ENCODE measurements around the gene SPECC1.
"Not testable (repeated sequence)": the region's sequence is repeated elsewhere in the genome, so short reads cannot be mapped to it uniquely, and the experiment has no call there.

SPECC1 gene

DNA sequence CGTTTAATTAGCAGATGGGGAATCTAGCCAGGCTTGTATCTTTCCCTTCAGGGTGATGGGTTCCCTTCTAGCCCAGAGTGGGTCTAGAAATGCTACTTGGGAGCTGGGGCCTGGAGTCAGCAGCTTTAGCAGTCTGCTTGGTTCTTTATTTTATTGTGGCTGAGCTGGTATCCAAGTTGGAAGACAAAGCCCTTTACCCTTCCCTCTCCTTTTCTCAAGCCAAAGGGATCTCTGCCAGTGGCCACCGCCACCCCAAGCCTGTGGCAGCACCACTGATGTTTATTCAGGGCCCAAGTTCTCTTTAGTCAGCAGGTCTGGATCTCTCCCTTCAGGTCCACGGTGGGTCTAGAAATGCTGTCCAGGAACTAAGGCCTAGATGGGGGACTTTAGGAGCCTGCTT, 215.2 kb downstream of the SPECC1 start:
- H3K4me3 ChIP-seq (ENCODE audit: low read depth, low read length): no peak overlapping the region
- no peak for DNase-seq (ENCODE audit: low read depth)
- TF ChIP-seq MYC (IDR thresholded peaks at IDR 0.05; ENCODE audit: low read depth, low read length) (no peak), POLR2A (IDR thresholded peaks at IDR 0.05; ENCODE audit: extremely low read depth, insufficient read length) (no peak)
- TF ChIP-seq, protein P1, sequence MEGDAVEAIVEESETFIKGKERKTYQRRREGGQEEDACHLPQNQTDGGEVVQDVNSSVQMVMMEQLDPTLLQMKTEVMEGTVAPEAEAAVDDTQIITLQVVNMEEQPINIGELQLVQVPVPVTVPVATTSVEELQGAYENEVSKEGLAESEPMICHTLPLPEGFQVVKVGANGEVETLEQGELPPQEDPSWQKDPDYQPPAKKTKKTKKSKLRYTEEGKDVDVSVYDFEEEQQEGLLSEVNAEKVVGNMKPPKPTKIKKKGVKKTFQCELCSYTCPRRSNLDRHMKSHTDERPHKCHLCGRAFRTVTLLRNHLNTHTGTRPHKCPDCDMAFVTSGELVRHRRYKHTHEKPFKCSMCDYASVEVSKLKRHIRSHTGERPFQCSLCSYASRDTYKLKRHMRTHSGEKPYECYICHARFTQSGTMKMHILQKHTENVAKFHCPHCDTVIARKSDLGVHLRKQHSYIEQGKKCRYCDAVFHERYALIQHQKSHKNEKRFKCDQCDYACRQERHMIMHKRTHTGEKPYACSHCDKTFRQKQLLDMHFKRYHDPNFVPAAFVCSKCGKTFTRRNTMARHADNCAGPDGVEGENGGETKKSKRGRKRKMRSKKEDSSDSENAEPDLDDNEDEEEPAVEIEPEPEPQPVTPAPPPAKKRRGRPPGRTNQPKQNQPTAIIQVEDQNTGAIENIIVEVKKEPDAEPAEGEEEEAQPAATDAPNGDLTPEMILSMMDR (IDR thresholded peaks at IDR 0.05; ENCODE audit: low read depth, low read length): no peak
- TF ChIP-seq, protein P2, sequence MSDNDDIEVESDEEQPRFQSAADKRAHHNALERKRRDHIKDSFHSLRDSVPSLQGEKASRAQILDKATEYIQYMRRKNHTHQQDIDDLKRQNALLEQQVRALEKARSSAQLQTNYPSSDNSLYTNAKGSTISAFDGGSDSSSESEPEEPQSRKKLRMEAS (IDR thresholded peaks at IDR 0.05; ENCODE audit: low read depth, low read length): no peak

DNA sequence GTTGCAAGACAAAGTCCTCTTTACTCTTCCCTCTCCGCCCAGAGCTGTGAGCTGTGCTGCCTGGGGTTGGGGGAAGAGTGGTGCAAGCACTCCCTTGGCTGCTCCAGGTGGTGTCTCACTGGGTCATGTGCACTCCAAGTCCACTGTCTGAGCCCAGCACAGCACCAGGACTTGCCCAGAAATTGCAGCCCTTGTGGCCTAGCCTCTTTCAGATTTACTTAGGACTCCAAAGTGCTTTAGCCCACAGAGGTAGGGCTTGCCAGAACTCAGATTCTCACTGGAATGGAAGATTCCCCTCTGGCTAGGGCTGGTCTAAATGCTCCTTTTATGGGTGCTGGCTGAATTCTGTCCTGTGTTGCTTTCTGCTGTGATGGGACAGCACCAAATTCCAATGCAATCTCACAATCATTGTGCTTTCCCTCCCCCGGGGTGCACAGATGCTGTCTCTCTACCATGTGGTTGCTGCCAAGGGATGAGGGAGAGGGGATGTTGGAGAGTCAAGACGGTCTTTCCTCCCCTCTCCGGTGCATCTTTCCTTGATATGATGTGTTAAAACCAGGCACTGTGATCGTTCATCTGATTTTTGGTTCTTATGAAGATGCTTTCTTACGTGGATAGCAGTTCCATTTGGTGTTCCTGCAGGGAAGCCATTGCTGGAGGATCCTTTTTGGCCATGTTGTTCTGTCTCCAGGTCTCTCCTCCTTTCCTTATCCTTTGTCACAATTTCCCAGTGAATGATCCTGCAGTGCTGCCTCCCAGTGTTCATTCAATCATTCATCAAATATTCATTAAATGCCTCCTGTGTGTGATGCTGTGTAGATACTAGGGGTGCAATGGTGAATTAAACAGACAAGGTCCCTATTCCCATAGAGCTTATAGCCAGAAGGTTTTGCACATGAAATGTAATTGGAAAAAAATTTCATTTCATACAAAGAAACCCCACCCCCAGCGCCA, 216.3 kb downstream of the SPECC1 start:
- no peak for DNase-seq (ENCODE audit: low read depth)
- TF ChIP-seq, protein P2 (IDR thresholded peaks at IDR 0.05; ENCODE audit: low read depth, low read length): no peak
- TF ChIP-seq POLR2A (IDR thresholded peaks at IDR 0.05; ENCODE audit: extremely low read depth, insufficient read length): no peak
- TF ChIP-seq, protein P1 (IDR thresholded peaks at IDR 0.05; ENCODE audit: low read depth, low read length): no peak
- TF ChIP-seq MYC (IDR thresholded peaks at IDR 0.05; ENCODE audit: low read depth, low read length): no peak
- H3K4me3 ChIP-seq (ENCODE audit: low read depth, low read length): no peak overlapping the region

GRCh38 chr17:20226814-20227482, 217.8 kb downstream of the SPECC1 start:
- H3K4me3 ChIP-seq (ENCODE audit: low read depth, low read length): no peak overlapping the region
- TF ChIP-seq POLR2A (IDR thresholded peaks at IDR 0.05; ENCODE audit: extremely low read depth, insufficient read length): no peak
- TF ChIP-seq, protein P2 (IDR thresholded peaks at IDR 0.05; ENCODE audit: low read depth, low read length): no peak
- TF ChIP-seq MYC (IDR thresholded peaks at IDR 0.05; ENCODE audit: low read depth, low read length): 0 out of 2 replicates have a peak, but pooled peaks have one; percentile 25
- TF ChIP-seq, protein P1 (IDR thresholded peaks at IDR 0.05; ENCODE audit: low read depth, low read length): peak; percentile 90
- peak; percentile 84 for DNase-seq (ENCODE audit: low read depth)

DNA sequence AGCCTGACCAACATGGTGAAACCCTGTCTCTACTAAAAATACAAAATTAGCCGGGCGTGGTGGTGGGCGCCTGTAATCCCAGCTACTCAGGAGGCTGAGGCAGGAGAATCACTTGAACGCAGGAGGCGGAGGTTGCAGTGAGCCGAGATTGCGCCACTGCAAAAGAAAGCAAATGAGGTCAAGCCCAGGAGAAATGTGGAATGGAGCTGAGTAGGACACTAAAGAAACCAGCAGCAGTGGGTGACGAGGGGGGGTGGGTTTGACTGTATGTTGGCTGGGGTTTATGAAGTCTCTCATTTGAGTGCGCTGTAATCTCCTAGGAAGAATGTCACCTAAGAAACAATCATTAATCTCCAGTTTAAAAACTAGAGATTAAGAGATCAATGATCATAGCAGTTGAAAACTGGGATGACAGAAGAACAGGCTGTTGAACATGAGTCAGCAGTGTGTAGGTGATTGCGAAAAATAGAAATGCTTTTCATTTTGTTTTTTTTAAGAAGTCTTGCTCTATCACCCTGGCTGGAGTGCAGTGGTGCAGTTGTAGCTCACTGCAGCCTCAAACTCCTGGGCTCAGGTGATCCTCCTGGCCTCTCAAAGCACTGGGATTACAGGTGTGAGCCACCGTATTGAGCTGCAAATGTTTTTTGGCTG, 218.7 kb downstream of the SPECC1 start:
- peak; percentile 73 for DNase-seq (ENCODE audit: low read depth)
- H3K4me3 ChIP-seq (ENCODE audit: low read depth, low read length): not testable (repeated sequence)
- TF ChIP-seq, protein P2 (IDR thresholded peaks at IDR 0.05; ENCODE audit: low read depth, low read length): 0 out of 2 replicates have a peak, but pooled peaks have one; percentile 17

DNA sequence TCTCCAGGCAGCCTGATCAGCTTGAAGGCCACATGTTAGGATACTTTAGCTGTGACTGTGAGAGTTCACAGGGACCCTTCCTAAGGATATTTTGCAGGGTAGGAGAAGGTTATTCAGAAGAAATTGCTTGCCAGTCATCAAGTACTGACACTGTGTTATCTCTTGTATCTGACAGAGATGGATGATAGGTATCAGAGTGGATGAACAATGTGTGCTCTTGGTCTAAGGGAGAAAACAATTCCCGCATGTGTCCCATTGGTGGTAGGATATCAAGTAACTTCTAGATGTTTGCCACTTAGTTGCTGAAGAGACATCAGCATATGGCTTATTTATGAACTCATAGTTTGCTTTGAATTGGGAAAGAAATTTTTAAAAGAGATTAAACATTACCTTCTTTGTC, 219.3 kb downstream of the SPECC1 start:
- TF ChIP-seq MYC (IDR thresholded peaks at IDR 0.05; ENCODE audit: low read depth, low read length): no peak
- TF ChIP-seq, protein P1 (IDR thresholded peaks at IDR 0.05; ENCODE audit: low read depth, low read length): no peak
- no peak for TF ChIP-seq POLR2A (IDR thresholded peaks at IDR 0.05; ENCODE audit: extremely low read depth, insufficient read length)
- TF ChIP-seq, protein P2 (IDR thresholded peaks at IDR 0.05; ENCODE audit: low read depth, low read length): no peak
- DNase-seq (ENCODE audit: low read depth): no peak
- no peak overlapping the region for H3K4me3 ChIP-seq (ENCODE audit: low read depth, low read length)

Data from NB4 (cell line).